ENCODE data around the gene SLA2.
"Not testable (repeated sequence)": the region's sequence is repeated elsewhere in the genome, so short reads cannot be mapped to it uniquely, and the experiment has no call there.

SLA2 gene

DNA sequence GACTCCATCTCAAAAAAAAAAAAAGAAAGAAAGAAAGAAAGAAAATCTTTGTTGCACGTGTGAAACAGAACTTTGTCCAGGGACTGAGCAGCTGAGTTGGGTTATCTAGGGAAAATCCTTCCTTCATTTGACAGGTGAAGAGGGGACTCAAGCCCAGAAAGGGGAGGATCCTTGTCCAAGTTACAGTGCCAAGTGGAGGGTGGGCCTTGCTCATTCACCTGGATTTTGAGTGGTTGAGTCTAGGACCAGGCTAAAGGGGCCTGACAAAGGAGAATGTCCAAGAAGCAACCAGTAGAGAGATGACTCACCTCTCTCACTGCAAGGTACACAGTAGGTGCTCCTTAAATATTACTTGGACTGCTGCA lies 69.9 kb downstream of the SLA2 start:
- in situ Hi-C loops (cut with MboI; ENCODE audit: low sequenced_read_pairs) = no loop called here

DNA sequence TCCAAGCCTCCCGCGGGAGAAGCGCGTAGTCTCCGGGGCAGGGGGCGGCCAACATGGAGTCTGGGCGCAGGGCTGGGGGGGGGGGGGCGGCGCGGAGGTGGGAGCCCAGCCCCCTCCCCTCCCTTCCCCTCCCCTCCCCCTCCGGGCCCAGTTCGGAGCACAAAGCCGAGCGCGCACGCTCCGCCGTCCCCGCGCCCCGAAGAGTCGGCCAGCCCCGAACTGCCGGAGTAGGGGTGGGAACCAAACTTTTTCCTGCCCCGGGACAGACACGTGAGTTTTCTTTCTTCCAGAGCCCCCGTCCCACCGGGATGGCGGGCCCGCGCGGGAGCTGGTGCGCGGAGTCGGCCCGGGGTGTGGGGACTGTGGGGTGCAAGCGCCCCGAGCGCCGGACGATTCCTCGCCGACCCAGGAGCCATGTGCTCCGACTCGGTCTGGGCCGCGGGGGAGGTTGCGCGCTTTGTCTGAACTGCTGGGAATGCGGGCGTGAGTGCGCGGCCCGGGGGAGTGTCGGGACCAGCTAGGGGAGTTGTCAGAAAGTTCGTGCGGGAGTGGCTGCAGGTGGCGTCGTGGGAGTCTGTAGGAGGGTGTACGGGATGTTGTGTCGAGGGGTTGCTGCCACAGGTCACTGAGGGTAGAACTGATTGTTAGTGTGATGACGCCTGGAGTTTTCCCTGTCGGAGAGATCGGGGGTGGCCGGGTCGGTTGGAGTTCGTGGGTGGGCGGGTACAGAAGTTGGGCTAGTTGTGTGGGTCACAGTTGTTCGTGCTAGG lies 71.4 kb downstream of the SLA2 start:
- in situ Hi-C loops (cut with MboI; ENCODE audit: low sequenced_read_pairs) = no loop called here

DNA sequence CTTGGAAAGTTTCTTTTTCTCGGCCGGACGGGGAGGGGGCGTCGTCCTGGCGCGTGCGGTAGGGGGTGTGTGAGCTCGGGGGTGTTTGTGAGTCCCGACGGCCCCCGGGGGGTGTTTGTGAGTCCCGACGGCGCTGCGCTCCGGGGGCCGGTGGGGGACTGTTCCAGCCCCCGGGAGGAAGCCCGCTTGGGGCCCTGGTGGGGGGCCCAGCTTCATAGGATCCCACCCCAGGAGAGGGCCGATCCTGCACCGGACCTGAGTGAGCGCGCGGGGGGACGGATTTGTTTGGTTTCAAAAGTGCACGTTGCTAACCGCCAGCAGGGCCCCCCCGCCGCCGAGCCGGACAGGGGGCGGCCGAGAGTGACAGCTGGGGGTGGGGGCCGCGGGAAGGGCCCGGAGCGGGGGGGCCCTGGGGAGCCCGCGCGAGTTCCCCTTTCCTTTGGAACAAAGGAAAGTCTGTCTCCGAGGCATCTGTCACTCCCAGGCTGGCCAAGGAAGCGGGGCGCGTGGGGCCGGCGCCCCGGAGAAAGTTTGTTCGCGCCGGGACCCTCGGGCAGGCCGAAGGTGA lies 72.1 kb downstream of the SLA2 start:
- in situ Hi-C loops (cut with MboI; ENCODE audit: low sequenced_read_pairs) = no loop called here

DNA sequence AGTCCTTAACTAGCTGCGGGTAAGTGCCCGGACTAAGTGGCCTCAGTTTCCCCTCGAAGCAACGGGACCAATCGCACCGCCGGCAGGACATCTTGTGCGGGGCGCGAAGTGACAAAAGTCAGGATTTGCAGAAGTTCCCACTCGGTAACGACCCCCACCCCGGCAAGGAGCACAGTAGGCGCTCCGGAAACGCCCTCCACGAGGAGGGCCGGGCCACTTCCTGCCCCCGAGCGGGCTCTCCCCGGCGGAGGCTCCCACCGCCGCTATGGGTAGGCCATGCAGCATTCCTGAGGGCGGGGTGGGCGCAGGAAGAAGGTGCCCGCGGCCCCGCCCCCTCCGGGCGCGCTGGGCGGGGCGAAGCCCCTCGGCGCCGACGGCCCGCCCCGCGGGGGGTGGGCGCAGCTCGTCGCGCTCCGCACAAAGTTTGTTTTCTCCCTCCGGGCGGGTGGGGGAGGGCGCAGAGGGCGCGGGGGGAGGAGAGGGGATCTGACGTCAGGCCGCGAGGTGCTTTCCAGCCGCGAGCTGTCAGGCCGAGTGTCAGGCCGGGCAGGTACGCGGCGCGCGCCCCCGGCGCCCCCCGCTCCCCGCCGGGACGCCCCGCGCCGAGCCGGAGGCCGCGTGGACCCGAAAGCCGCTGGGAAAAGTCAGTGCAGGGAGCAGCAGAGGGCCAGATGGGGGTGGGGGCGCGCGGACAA lies 72.7 kb downstream of the SLA2 start, which contains the start of gene TGIF2:
Gene TGIF2, plus strand, starts transcription at position 495 of the 695 bp plus-strand sequence. CDS start 5,178 bp downstream, outside the sequence.
- in situ Hi-C loops (cut with MboI; ENCODE audit: low sequenced_read_pairs) = no loop called here

DNA sequence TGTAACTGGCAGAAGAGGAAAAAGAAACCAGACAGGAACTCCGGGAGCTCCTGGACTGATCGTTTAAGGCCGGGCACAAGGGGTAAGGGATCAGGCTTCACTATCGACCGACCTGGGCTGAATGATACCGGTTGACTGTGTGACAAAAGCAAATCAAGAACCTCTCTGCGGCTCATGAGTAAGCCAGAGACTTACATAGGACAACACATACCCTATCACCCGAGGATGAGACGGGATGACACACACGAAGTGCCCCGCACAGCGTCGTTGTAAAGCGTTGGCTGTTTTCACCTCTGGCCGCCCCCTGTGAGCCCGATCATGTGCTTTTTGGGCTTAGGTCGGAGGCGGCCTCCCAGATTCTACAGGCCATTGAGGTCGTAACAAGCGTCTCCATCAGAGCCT lies 73.3 kb downstream of the SLA2 start:
- in situ Hi-C loops (cut with MboI; ENCODE audit: low sequenced_read_pairs) = no loop called here

DNA sequence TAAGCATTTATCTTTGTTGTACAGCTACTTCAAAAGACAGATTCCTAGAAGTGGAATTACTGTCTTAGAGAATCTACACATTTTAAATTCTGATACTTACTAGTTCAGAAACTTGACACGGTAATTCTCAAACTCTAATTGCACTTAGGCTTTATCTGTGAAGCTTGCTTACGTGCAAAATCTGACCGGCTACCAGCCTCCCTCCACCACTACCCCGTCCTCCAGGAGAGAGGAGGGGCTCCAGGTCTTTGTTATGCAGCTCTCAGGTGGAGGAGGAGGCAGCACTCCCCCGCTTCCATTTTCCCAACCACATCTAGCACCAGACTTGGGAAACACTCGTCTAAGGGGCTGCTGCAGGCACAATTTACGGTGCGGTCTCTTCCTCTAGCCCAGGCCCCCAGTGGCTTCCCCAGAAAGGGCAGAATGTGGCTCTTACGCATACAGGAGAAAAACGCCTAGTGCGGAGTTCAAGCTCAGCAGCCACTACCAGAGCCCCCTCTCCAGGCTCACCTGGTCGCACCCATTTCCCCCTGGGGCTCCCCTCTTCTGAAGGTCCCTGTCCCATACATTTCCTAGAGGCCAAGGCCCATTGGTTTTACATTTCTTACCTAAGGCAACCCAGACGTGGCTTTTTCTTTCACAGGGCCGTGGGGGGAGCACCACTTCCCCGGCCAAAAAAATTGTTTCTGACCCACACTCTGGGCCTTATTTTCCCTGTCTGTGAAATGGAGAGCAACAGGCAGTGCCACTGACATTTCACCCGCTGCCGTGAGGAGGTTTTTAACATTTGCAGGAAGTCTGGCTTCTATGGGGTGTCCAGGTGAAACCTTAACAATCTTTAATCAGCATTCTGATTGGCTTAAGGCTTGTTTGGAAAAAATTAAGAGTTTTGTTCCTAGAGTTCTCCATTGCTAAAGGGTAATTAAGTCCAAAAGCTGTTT lies 74.2 kb downstream of the SLA2 start:
- in situ Hi-C loops (cut with MboI; ENCODE audit: low sequenced_read_pairs) = no loop called here

DNA sequence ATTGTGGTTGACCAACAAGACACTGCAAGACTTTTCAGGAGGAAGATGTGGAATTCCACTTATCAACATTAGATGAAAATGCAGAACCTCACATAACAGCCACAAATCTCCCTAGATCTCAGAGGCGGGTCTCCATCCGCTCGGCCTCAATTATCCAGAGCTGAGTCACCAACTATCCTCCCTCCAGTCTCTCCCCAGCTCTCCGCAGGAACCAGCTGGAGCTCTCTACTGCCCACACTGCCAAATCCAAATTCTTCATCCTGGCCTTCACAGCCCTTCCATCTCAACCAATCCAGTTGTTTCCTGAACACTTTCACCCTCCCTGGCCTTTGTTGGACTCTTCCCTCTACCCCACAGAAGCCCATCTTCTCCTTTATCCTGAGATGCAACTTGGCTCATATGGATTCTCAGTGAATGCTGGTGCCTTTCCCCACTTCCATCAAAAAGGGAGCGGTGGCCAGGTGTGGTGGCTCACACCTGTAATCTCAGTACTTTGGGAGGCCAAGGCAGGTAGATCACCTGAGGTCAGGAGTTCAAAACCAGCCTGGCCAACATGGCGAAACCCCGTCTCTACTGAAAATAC lies 76.1 kb downstream of the SLA2 start:
- in situ Hi-C loops (cut with MboI; ENCODE audit: low sequenced_read_pairs) = no loop called here

DNA sequence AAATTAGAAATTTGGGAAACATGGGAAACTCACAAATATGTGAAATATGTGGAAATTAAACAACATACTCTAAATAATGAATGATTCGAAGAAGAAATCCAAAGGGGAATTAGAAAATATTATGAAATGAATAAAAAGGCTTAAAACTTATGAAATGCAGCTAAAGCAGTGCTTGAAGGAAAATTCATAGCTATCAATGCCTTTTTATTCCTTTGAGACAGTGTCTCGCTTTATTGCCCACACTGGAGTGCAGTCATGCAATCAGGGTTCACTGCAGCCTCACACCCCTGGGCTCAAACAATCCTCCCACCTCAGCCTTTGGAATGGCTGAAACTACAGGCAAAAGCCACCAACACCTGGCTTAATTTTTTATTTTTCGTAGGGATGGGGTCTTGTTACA lies 80.5 kb downstream of the SLA2 start:
- in situ Hi-C loops (cut with MboI; ENCODE audit: low sequenced_read_pairs) = no loop called here

DNA sequence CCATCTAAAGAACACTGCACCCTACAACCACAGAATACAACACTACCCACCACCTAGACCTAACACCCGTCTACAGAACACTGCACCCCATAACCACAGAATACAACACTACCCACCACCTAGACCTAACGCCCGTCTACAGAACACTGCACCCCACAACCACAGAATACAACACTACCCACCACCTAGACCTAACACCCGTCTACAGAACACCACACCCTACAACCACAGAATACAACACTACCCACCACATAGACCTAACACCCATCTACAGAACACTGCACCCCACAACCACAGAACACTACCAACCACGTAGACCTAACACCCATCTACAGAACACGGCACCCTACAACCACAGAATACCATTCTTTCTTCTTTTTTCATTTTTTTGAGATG lies 81.3 kb downstream of the SLA2 start:
- in situ Hi-C loops (cut with MboI; ENCODE audit: low sequenced_read_pairs) = not testable (repeated sequence)

DNA sequence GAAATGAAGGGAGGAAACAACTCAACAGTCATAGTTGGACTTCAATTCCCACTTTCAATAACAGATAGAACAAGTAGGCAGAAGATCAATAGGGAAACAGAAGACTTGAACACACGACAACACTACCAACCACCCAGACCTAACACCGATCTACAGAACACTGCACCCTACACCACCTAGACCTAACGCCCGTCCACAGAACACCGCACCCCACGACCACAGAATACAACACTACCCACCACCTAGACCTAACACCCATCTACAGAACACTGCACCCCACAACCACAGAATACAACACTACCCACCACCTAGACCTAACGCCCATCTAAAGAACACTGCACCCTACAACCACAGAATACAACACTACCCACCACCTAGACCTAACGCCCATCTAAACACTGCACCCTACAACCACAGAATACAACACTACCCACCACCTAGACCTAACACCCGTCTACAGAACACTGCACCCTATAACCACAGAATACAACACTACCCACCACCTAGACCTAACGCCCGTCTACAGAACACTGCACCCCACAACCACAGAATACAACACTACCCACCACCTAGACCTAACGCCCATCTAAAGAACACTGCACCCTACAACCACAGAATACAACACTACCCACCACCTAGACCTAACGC lies 81.8 kb downstream of the SLA2 start:
- in situ Hi-C loops (cut with MboI; ENCODE audit: low sequenced_read_pairs) = not testable (repeated sequence)

DNA sequence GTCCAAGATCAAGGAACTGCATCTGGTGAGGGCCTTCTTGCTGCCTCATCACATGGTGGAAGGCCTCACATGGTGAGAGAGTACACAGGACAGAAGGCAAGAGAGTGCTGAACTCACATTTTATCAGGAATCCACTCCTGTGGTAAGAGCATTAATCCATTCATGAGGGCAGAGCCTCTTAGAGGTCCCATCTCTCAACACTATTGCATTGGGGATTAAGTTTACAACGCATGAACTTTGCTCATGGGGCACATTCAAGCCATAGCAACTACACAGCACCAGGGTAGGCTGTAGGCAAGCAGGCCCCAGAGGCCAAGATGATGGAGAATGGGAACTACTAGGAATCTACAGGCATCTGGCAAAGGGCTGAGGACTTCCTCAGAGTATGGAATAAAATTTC lies 82.6 kb downstream of the SLA2 start:
- in situ Hi-C loops (cut with MboI; ENCODE audit: low sequenced_read_pairs) = no loop called here

DNA sequence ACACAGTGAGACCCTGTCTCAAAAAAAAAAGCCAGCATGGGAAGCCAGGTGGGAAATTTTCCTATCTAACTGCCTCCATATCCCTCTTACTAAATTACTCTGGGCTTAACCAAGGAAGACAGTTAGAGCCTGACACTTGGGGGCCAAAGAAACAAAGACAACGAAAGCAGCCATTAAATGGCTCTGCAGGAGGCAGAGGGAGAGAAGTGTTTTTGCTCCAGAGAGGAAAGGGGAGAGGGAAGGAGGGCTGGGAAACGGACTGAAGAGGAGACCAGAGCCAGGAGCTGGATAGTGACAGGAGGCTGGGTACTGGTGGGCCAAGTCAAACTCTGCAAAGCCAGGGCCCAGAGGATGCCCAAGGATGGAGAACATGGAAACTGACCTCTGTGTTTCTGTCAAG lies 83.3 kb downstream of the SLA2 start:
- in situ Hi-C loops (cut with MboI; ENCODE audit: low sequenced_read_pairs) = no loop called here

Data from hTERT RPE-1 (cell line).